Measurements from ENCODE around the gene WNT5A. TPM values are rescaled to one million over a fixed set of nuclear protein-coding genes. Genes with fewer than 3 reads are reported as not detected.

WNT5A gene
- total and polyA plus RNA-seq, 2 donors (not counting 3 experiments of a cell fraction or from before 2014, with no cell fraction given), result 0.08 to 0.33 TPM

GRCh38 chr3:55467099-55467498, 20.0 kb downstream of the WNT5A start:
- Histone ChIP-seq H3K4me2 (ENCODE audit: insufficient read depth, low read length) (no peak overlapping the region), H3K9me3 (replicated peaks; ENCODE audit: control insufficient read depth, insufficient read depth, low read length) (no peaks in the 10 kb centered on the region), H3K79me2 (ENCODE audit: control insufficient read depth, insufficient read depth, low read length) (no peaks in the 10 kb centered on the region), H3K27me3 (ENCODE audit: control insufficient read depth in 2 of 2, insufficient read depth in 2 of 2, low read length in 2 of 2) (no peaks in the 10 kb centered on the region), H2AFZ (ENCODE audit: low read depth, low read length) (no peak overlapping the region), H3K27ac (ENCODE audit: insufficient read depth, low read depth, low read length) (no peak overlapping the region), H3K9ac (replicated peaks; ENCODE audit: extremely low read depth, insufficient read depth, low read length) (no peak overlapping the region), H3K36me3 (ENCODE audit: control insufficient read depth in 2 of 2, extremely low read depth in 1 of 2, insufficient read depth in 2 of 2, low read length in 2 of 2) (no peaks in the 10 kb centered on the region), H3K4me3 (replicated peaks in 1 of 3; ENCODE audit: insufficient read depth in 1 of 3, low read depth in 1 of 3, low read length in 3 of 3) (no peak overlapping the region), H3K4me1 (ENCODE audit: control insufficient read depth, extremely low read depth, insufficient read depth, low read length) (no peaks in the 10 kb centered on the region), H3K9me1 (replicated peaks; ENCODE audit: control insufficient read depth, extremely low read depth, insufficient read depth, low read length) (no peaks in the 10 kb centered on the region), H4K20me1 (replicated peaks; ENCODE audit: control insufficient read depth, extremely low read depth, insufficient read depth, low read length) (no peaks in the 10 kb centered on the region)
- no TSS peak for BruUV-seq (replicated peaks)
- dilution Hi-C loops (cut with MboI; ENCODE audit: extremely low pct_ligation_motif_present, low sequenced_read_pairs) (no loop called here), intact Hi-C loops (cut with micrococcal nuclease) (no loop called here)
- POLR2A ChIA-PET, result no interaction called here
- DNase-seq (ENCODE audit: low read depth, low spot score) (no peak), FAIRE-seq (no peak)
- TF ChIP-seq MAX (IDR thresholded peaks at IDR 0.05; ENCODE audit: insufficient read depth, insufficient read length), result no peak
- TF ChIP-seq GATA2 (IDR thresholded peaks at IDR 0.05; ENCODE audit: insufficient read depth, insufficient read length, low read depth, low read length), result no peak
- TF ChIP-seq POLR2AphosphoS5 (IDR thresholded peaks at IDR 0.05; ENCODE audit: insufficient read depth, low read depth, low read length), result no peak
- no peak for TF ChIP-seq POLR2A (IDR thresholded peaks at IDR 0.05; ENCODE audit: low read depth, low read length)
- TF ChIP-seq EZH2 (IDR thresholded peaks at IDR 0.05; ENCODE audit: borderline replicate concordance, low read depth, low read length, severe bottlenecking), result no peak
- no peak for TF ChIP-seq MYC (IDR thresholded peaks at IDR 0.05; ENCODE audit: low read depth, low read length)
- TF ChIP-seq CTCF (IDR thresholded peaks at IDR 0.05; ENCODE audit: extremely low read depth in 1 of 2, insufficient read depth in 1 of 2, low read depth in 1 of 2, low read length in 2 of 2), result no peak
- no peak for TF ChIP-seq JUN (IDR thresholded peaks at IDR 0.05; ENCODE audit: borderline replicate concordance, insufficient read depth, insufficient read length, low read depth)
- TF ChIP-seq FOS (IDR thresholded peaks at IDR 0.05; ENCODE audit: borderline replicate concordance, insufficient read depth, low read length), result no peak
- CTCF ChIA-PET, result no interaction called here

Measured in endothelial cell of umbilical vein (primary cell).